Measurements from ENCODE around the gene OCIAD1.
A peak's percentile ranks its signal among the peaks of the same experiment; 100 is the strongest.

Gene OCIAD1

GRCh38 chr4:48891028-48891619, 60.2 kb downstream of the OCIAD1 start:
- no peak for DNase-seq (ENCODE audit: low read depth)

- no peak for DNase-seq (ENCODE audit: low read depth)
These were observed 66.0 kb downstream of the OCIAD1 start for GRCh38 chr4:48896845-48897244.

GRCh38 chr4:48898733-48899431, 68.0 kb downstream of the OCIAD1 start:
- DNase-seq (ENCODE audit: low read depth), result no peak

GRCh38 chr4:48899432-48899749, 68.5 kb downstream of the OCIAD1 start:
- DNase-seq (ENCODE audit: low read depth), result no peak

- DNase-seq (ENCODE audit: low read depth), result no peak
These were observed 69.1 kb downstream of the OCIAD1 start for GRCh38 chr4:48899950-48900349.

- no peak for DNase-seq (ENCODE audit: low read depth)
These were observed 70.3 kb downstream of the OCIAD1 start for GRCh38 chr4:48901196-48901595.

GRCh38 chr4:48902266-48902665, 71.4 kb downstream of the OCIAD1 start:
- DNase-seq (ENCODE audit: low read depth), result no peak

GRCh38 chr4:48904101-48904500, 73.2 kb downstream of the OCIAD1 start:
- no peak for DNase-seq (ENCODE audit: low read depth)

GRCh38 chr4:48904541-48905142, 73.8 kb downstream of the OCIAD1 start:
- no peak for DNase-seq (ENCODE audit: low read depth)

- DNase-seq (ENCODE audit: low read depth), result no peak
These were observed 74.6 kb downstream of the OCIAD1 start for GRCh38 chr4:48905363-48906015.

GRCh38 chr4:48906206-48907173, 75.6 kb downstream of the OCIAD1 start, which contains the start of gene OCIAD2:
TSS of gene OCIAD2 (minus strand) at chr4:48906774. CDS start at chr4:48904549, 2,225 bp downstream.
- DNase-seq (ENCODE audit: low read depth), result peak; percentile 72

GRCh38 chr4:48907706-48908477, 77.0 kb downstream of the OCIAD1 start:
- DNase-seq (ENCODE audit: low read depth), result no peak

- DNase-seq (ENCODE audit: low read depth), result no peak
These were observed 77.8 kb downstream of the OCIAD1 start for GRCh38 chr4:48908687-48909086.

- no peak for DNase-seq (ENCODE audit: low read depth)
These were observed 78.8 kb downstream of the OCIAD1 start for GRCh38 chr4:48909697-48910096.

GRCh38 chr4:48910511-48910910, 79.6 kb downstream of the OCIAD1 start:
- DNase-seq (ENCODE audit: low read depth), result no peak

Measured in stimulated activated CD8-positive, alpha-beta memory T cell treated with anti-CD3 and anti-CD28 coated beads, Interleukin-12 subunit alpha, Interleukin-12 subunit beta, amount 100 ng/mL, for 1 hour (primary cell).